Measurements from ENCODE around the gene TECPR2. TPM values are rescaled to one million over a fixed set of nuclear protein-coding genes. Genes with fewer than 3 reads are reported as not detected.

The TECPR2 gene
- total and polyA plus RNA-seq, 4 donors, result 2.0 to 12.6 (median 5.2) TPM

DNA sequence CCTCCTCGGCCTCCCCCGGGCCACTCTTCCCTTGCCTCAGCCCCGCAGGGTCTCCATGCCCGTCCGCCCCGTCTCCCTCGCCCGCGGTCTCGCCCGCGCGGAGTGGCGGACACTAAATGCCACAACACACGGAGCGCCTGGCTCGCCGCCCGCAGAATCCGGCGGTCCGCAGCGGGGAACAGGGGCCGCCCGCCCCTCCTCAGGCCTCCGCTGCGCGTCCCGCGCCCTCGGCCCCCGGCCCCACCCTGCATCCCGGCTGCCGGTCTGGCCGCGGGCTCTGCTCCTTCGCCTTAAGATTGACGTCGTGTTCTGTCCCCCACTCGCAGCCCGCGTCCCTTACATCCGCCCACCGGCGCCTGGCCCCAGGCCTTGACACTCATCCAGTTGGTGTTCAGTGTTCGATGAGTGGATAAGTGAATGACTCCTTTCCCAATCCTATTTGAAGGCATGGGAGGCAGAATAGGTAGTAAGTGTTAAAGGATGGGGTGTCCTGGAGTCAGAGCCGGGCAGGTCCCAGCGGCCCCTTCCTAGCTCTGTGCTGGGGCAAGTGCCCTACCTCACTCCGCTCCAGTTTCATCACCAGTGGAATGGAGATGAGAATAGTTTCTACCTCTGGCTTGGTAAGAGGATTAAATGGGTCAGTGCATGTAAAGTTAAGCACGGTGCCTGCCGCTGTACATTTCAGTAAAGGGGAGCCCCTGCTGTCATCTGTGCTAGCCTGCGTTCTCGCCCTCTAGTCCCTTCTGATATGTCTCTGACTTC is 622 bp downstream of the TECPR2 start:
- 4% methylated on average over 53 of the region's 53 CpGs for WGBS
- no peaks in the 10 kb centered on the region for H3K9me3 ChIP-seq (ENCODE audit: control insufficient read depth in 4 of 4, low read length in 3 of 4)
- peaks cover 6 to 19% (median 16%) of the 10 kb centered on the region in 4 donors for H3K4me1 ChIP-seq (ENCODE audit: control insufficient read depth in 4 of 4, insufficient read depth in 4 of 4, low read length in 3 of 4)
- peak overlapping the region; percentile 88 to 89 for H3K27ac ChIP-seq (ENCODE audit: low read depth in 1 of 2, low read length in 2 of 2)
- H3K27me3 ChIP-seq (ENCODE audit: control insufficient read depth in 4 of 4, insufficient read depth in 4 of 4, low read length in 3 of 4), result no peaks in the 10 kb centered on the region
- H3K9ac ChIP-seq (ENCODE audit: low read depth in 1 of 2, low read length in 2 of 2), result peak overlapping the region; percentile 66 to 76
- DNase-seq (ENCODE audit: low spot score), result peak; percentile 39
- TF ChIP-seq RAD21 (IDR thresholded peaks at IDR 0.05) (no peak), ATF3 (IDR thresholded peaks at IDR 0.05) (no peak), EGR1 (IDR thresholded peaks at IDR 0.05; ENCODE audit: low read depth in 2 of 2) (no peak), REST (IDR thresholded peaks at IDR 0.05) (no peak), FOXA2 (IDR thresholded peaks at IDR 0.05) (no peak), GABPA (IDR thresholded peaks at IDR 0.05 in 1 of 2, conservative IDR thresholded peaks at IDR 0.05 in 1 of 2) (no peak), HNF4A (conservative IDR thresholded peaks at IDR 0.05) (no peak), JUND (IDR thresholded peaks at IDR 0.05) (no peak), SP1 (IDR thresholded peaks at IDR 0.05) (no peak), ZBTB33 (IDR thresholded peaks at IDR 0.05) (no peak), FOXA1 (IDR thresholded peaks at IDR 0.05) (no peak), TAF1 (conservative IDR thresholded peaks at IDR 0.05) (no peak), YY1 (IDR thresholded peaks at IDR 0.05) (no peak), NR2F2 (IDR thresholded peaks at IDR 0.05) (no peak)
- TF ChIP-seq, protein P1, sequence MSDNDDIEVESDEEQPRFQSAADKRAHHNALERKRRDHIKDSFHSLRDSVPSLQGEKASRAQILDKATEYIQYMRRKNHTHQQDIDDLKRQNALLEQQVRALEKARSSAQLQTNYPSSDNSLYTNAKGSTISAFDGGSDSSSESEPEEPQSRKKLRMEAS (IDR thresholded peaks at IDR 0.05), result no peak
- TF ChIP-seq, protein P2, sequence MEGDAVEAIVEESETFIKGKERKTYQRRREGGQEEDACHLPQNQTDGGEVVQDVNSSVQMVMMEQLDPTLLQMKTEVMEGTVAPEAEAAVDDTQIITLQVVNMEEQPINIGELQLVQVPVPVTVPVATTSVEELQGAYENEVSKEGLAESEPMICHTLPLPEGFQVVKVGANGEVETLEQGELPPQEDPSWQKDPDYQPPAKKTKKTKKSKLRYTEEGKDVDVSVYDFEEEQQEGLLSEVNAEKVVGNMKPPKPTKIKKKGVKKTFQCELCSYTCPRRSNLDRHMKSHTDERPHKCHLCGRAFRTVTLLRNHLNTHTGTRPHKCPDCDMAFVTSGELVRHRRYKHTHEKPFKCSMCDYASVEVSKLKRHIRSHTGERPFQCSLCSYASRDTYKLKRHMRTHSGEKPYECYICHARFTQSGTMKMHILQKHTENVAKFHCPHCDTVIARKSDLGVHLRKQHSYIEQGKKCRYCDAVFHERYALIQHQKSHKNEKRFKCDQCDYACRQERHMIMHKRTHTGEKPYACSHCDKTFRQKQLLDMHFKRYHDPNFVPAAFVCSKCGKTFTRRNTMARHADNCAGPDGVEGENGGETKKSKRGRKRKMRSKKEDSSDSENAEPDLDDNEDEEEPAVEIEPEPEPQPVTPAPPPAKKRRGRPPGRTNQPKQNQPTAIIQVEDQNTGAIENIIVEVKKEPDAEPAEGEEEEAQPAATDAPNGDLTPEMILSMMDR (IDR thresholded peaks at IDR 0.05; ENCODE audit: low read depth, low read length, missing input control), result no peak
- peaks cover 0 to 5% (median 1%) of the 10 kb centered on the region in 4 donors for H3K36me3 ChIP-seq (ENCODE audit: control insufficient read depth in 4 of 4, insufficient read depth in 3 of 4, low read depth in 1 of 4, low read length in 3 of 4)
- peak overlapping the region; percentile 78 to 97 (median 78) for H3K4me3 ChIP-seq (ENCODE audit: low read depth in 1 of 3, low read length in 3 of 3)
